Panc1 (cell line): ENCODE measurements around the gene LRRTM2. TPM values are rescaled to one million over a fixed set of nuclear protein-coding genes. Genes with fewer than 3 reads are reported as not detected.

Experiments
- ATAC-seq: fragments of 200-7000 bp; cut with Tn5 transposase; 2 replicates; pipeline ENCODE4 v1.9.1; 2020; ENCODE audit warnings: mild to moderate bottlenecking, moderate library complexity
- BruUV-seq: library from RNA; stranded (reverse); fragments of 400-500 nt; replicated peaks from 2 replicates; lab custom pipeline; 2021; lab: Mats Ljungman, UMichigan
- CTCF ChIA-PET: fragments of 300-600 bp; sonication (Branson Sonifier 250); formaldehyde crosslinking; loops from one replicate; lab custom pipeline; 2022; ENCODE audit warnings: antibody characterized with exemption; lab: Charles Lee
- POLR2A ChIA-PET: fragments of 300-600 bp; sonication (Branson Sonifier 250); formaldehyde crosslinking; loops from one replicate; lab custom pipeline; 2022; ENCODE audit warnings: antibody characterized with exemption; lab: Charles Lee
- DNase-seq: peaks from one replicate; pipeline ENCODE4 v3.0.0-alpha.2; 2010; ENCODE audit warnings: low read depth, low spot score
- H3K27ac ChIP-seq: 2 replicates; pipeline ENCODE4 v1.5.1; 2011; ENCODE audit warnings: mild to moderate bottlenecking, low read length, inconsistent platforms
- H3K27me3 ChIP-seq: fragments of 200-500 bp; sonication (Bioruptor generic); 2 replicates; pipeline ENCODE4 v1.6.0; 2014; ENCODE audit warnings: low read length, inconsistent platforms; ENCODE audit not compliant: control insufficient read depth, insufficient read depth
- H3K36me3 ChIP-seq: fragments of 200-500 bp; sonication (Bioruptor generic); 2 replicates; pipeline ENCODE4 v1.5.1; 2014; ENCODE audit warnings: inconsistent platforms, mild to moderate bottlenecking, low read length, moderate library complexity; ENCODE audit not compliant: control insufficient read depth, insufficient read depth
- H3K4me1 ChIP-seq: 2 replicates; pipeline ENCODE4 v1.5.1; 2011; ENCODE audit warnings: inconsistent platforms, mild to moderate bottlenecking, low read length, moderate library complexity; ENCODE audit not compliant: control insufficient read depth, insufficient read depth
- H3K4me3 ChIP-seq, 2 experiments: 2 replicates each; pipeline ENCODE4 v1.5.1; 2011 to 2012; ENCODE audit warnings: low read depth in 2 of 2, low read length in 2 of 2, mild to moderate bottlenecking in 2 of 2, inconsistent platforms in 1 of 2, moderate library complexity in 1 of 2
- H3K9me3 ChIP-seq: fragments of 200-500 bp; sonication (Bioruptor generic); 2 replicates; pipeline ENCODE4 v1.5.1; 2014; ENCODE audit warnings: low read depth, mild to moderate bottlenecking, inconsistent platforms, low read length, moderate library complexity; ENCODE audit not compliant: control insufficient read depth, insufficient read depth
- POLR2AphosphoS5 ChIP-seq: IDR thresholded peaks from 2 replicates; pipeline ENCODE4 v1.6.1; 2012; ENCODE audit warnings: mild to moderate bottlenecking, low read depth, low read length, moderate library complexity
- SIN3A ChIP-seq: IDR thresholded peaks from 2 replicates; pipeline ENCODE4 v1.6.1; 2012; ENCODE audit warnings: low read depth, mild to moderate bottlenecking, low read length, moderate library complexity, borderline replicate concordance; ENCODE audit not compliant: insufficient read depth
- TCF7L2 ChIP-seq: IDR thresholded peaks from 2 replicates; pipeline ENCODE4 v1.6.1; 2011; ENCODE audit warnings: mild to moderate bottlenecking, low read depth, low read length, inconsistent platforms
- in situ Hi-C: cut with HindIII; loops from 2 replicates; pipeline ENCODE4 v1.10.0; 2016; ENCODE audit warnings: low sequenced_read_pairs, low pct_unique_long_range_greater_than_20kb
- intact Hi-C: fragments of 100-400 bp; cut with micrococcal nuclease; formaldehyde crosslinking; loops from one replicate; pipeline ENCODE4 v1.10.0; 2022; ENCODE audit not compliant: unreplicated experiment
- total RNA-seq: library from RNA; stranded (reverse); gene quantifications from one replicate; pipeline ENCODE4 v1.2.1, GENCODE V29; 2021; ENCODE audit not compliant: unreplicated experiment
- TF ChIP-seq, protein P1 (sequence below): fragments of 450-650 bp; IDR thresholded peaks from 2 replicates; pipeline ENCODE4 v1.5.1; 2017; ENCODE audit warnings: mild to moderate bottlenecking
- TF ChIP-seq, protein P2 (sequence below), 2 experiments: IDR thresholded peaks; 2 replicates each; pipeline ENCODE4 v1.6.1; 2011 to 2012; ENCODE audit warnings: low read depth in 2 of 2, control low read depth in 1 of 2, low read length in 1 of 2, mild to moderate bottlenecking in 1 of 2, moderate library complexity in 1 of 2; ENCODE audit not compliant: insufficient read depth in 1 of 2

LRRTM2 gene
- total RNA-seq, 1 experiment from 2014 or later, result not detected

DNA sequence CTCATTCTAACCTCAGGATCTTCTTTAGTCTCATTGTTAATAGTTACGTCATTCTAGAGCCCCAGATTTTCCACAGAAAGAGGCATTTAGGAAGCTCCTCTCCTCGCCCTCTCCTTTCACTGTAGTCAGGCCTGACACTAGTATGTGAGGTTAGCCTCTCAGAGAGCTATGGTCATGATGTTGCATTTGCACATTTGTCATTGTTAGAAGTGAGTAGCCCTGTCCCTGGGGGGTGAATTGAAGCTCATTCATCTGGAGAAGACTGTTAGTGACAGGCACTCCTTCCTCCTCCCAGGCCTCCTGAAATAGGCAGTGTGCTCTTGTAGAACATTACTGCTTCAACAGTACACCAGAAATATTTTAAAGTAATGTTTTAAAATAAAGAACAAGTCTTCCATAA lies 26.6 kb upstream of the LRRTM2 start:
- BruUV-seq, result no TSS peak
- no peak overlapping the region for H3K27ac ChIP-seq
- no peak for ATAC-seq
- H3K4me1 ChIP-seq, result no peaks in the 10 kb centered on the region
- ChIA-PET CTCF (no interaction called here), POLR2A (interaction anchor here (0.5 to 0.7 kb wide), 3 partner anchors 128 to 490 kb away, joined by 3 to 10 read pairs (median 6); no protein-coding TSS in a partner anchor)
- no peaks in the 10 kb centered on the region for H3K9me3 ChIP-seq
- TF ChIP-seq SIN3A, result no peak
- TF ChIP-seq TCF7L2, result no peak
- TF ChIP-seq, protein P1, sequence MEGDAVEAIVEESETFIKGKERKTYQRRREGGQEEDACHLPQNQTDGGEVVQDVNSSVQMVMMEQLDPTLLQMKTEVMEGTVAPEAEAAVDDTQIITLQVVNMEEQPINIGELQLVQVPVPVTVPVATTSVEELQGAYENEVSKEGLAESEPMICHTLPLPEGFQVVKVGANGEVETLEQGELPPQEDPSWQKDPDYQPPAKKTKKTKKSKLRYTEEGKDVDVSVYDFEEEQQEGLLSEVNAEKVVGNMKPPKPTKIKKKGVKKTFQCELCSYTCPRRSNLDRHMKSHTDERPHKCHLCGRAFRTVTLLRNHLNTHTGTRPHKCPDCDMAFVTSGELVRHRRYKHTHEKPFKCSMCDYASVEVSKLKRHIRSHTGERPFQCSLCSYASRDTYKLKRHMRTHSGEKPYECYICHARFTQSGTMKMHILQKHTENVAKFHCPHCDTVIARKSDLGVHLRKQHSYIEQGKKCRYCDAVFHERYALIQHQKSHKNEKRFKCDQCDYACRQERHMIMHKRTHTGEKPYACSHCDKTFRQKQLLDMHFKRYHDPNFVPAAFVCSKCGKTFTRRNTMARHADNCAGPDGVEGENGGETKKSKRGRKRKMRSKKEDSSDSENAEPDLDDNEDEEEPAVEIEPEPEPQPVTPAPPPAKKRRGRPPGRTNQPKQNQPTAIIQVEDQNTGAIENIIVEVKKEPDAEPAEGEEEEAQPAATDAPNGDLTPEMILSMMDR, result no peak
- TF ChIP-seq, protein P2, sequence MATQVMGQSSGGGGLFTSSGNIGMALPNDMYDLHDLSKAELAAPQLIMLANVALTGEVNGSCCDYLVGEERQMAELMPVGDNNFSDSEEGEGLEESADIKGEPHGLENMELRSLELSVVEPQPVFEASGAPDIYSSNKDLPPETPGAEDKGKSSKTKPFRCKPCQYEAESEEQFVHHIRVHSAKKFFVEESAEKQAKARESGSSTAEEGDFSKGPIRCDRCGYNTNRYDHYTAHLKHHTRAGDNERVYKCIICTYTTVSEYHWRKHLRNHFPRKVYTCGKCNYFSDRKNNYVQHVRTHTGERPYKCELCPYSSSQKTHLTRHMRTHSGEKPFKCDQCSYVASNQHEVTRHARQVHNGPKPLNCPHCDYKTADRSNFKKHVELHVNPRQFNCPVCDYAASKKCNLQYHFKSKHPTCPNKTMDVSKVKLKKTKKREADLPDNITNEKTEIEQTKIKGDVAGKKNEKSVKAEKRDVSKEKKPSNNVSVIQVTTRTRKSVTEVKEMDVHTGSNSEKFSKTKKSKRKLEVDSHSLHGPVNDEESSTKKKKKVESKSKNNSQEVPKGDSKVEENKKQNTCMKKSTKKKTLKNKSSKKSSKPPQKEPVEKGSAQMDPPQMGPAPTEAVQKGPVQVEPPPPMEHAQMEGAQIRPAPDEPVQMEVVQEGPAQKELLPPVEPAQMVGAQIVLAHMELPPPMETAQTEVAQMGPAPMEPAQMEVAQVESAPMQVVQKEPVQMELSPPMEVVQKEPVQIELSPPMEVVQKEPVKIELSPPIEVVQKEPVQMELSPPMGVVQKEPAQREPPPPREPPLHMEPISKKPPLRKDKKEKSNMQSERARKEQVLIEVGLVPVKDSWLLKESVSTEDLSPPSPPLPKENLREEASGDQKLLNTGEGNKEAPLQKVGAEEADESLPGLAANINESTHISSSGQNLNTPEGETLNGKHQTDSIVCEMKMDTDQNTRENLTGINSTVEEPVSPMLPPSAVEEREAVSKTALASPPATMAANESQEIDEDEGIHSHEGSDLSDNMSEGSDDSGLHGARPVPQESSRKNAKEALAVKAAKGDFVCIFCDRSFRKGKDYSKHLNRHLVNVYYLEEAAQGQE (IDR thresholded peaks at IDR 0.05; ENCODE audit: insufficient read depth in 1 of 2, low read depth in 2 of 2, low read length in 1 of 2), result no peak
- no peak for TF ChIP-seq POLR2AphosphoS5
- H3K4me3 ChIP-seq, result no peak overlapping the region
- DNase-seq, result no peak
- peaks cover 2% of the 10 kb centered on the region; the same call in 1 of the 2 replicates for H3K36me3 ChIP-seq
- intact Hi-C loops, result no loop called here
- H3K27me3 ChIP-seq, result no peaks in the 10 kb centered on the region
- in situ Hi-C loops, result no loop called here

DNA sequence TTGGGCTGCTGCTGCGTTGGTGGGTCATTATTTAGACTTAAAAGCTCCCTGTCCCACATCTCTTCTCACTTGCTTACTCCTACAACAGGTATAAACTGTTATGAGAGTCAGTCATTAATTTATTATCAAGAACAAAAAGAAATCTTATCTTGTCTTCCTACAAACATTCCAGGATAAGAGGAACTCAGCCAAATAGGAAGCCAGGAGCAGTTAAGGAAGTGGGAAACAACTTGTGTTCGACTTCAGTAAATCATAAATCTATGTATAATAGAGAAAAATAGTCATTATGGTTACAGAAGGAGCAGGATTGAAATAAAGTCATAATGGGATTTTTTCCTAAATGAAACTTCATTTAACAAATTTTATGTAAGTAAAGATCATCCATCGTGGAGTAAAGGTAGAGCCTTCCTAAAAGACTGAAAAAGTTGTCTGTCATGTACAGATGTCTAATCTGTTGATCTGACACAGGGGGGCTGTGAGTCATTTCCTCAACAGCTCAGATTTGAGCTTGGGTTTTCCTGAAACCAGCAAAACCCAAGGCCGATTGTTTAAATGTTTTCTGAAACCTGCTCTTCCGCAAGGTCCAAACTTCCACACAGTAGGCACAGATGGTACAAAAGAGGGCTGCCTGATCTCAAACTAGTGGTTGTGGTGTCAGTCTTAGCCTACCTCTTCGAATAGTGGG lies 25.3 kb upstream of the LRRTM2 start:
- Histone ChIP-seq H3K27me3 (no peaks in the 10 kb centered on the region), H3K4me1 (no peaks in the 10 kb centered on the region), H3K4me3 (no peak overlapping the region), H3K9me3 (no peaks in the 10 kb centered on the region), H3K27ac (no peak overlapping the region), H3K36me3 (peaks cover under 1% of the 10 kb centered on the region; the same call in 1 of the 2 replicates)
- ChIA-PET CTCF (no interaction called here), POLR2A (no interaction called here)
- no peak for ATAC-seq
- in situ Hi-C loops (no loop called here), intact Hi-C loops (no loop called here)
- BruUV-seq, result no TSS peak
- TF ChIP-seq, protein P1, result no peak
- no peak for TF ChIP-seq SIN3A
- TF ChIP-seq POLR2AphosphoS5, result no peak
- TF ChIP-seq TCF7L2, result no peak
- TF ChIP-seq, protein P2 (IDR thresholded peaks at IDR 0.05; ENCODE audit: insufficient read depth in 1 of 2, low read depth in 2 of 2, low read length in 1 of 2), result no peak
- no peak for DNase-seq
